Loucy (cell line): ENCODE measurements around the gene RPH3AL.

Experiments used
- H2AFZ ChIP-seq: fragments of 200-600 bp; sonication (generic); 2 replicates; pipeline ENCODE4 v1.6.0; 2016; ENCODE audit warnings: antibody characterized with exemption, mild to moderate bottlenecking, low read length, moderate library complexity
- H3F3A ChIP-seq: fragments of 200-600 bp; 2 replicates; pipeline ENCODE4 v1.6.0; 2016; ENCODE audit warnings: antibody characterized with exemption, low read depth, mild to moderate bottlenecking
- H3K27me3 ChIP-seq: fragments of 200-600 bp; sonication (generic); 2 replicates; pipeline ENCODE4 v1.6.1; 2014; ENCODE audit warnings: low read length, mild to moderate bottlenecking; ENCODE audit not compliant: insufficient read depth, poor library complexity, severe bottlenecking
- H3K36me3 ChIP-seq: fragments of 200-600 bp; sonication (generic); 2 replicates; pipeline ENCODE4 v1.6.1; 2016; ENCODE audit warnings: low read length; ENCODE audit not compliant: insufficient read depth
- H3K4me1 ChIP-seq: fragments of 200-600 bp; sonication (generic); 2 replicates; pipeline ENCODE4 v1.5.1; 2014; ENCODE audit warnings: low read length, mild to moderate bottlenecking; ENCODE audit not compliant: insufficient read depth, poor library complexity, severe bottlenecking
- H3K4me2 ChIP-seq: fragments of 200-600 bp; sonication (generic); 2 replicates; pipeline ENCODE4 v1.6.0; 2014; ENCODE audit warnings: antibody characterized with exemption, low read length, low read depth, mild to moderate bottlenecking; ENCODE audit not compliant: poor library complexity, severe bottlenecking
- H3K4me3 ChIP-seq: fragments of 200-600 bp; sonication (generic); 2 replicates; pipeline ENCODE4 v1.5.1; 2014; ENCODE audit warnings: low read length, mild to moderate bottlenecking, mixed read lengths; ENCODE audit not compliant: poor library complexity, severe bottlenecking
- H3K79me2 ChIP-seq: fragments of 200-600 bp; sonication (generic); 2 replicates; pipeline ENCODE4 v1.6.1; 2014; ENCODE audit warnings: low read length; ENCODE audit not compliant: insufficient read depth
- H3K9ac ChIP-seq: fragments of 200-600 bp; sonication (generic); 2 replicates; pipeline ENCODE4 v1.6.0; 2014; ENCODE audit warnings: mild to moderate bottlenecking, low read depth, low read length, moderate library complexity; ENCODE audit not compliant: poor library complexity, severe bottlenecking
- H3K9me2 ChIP-seq: fragments of 200-600 bp; sonication (generic); replicated peaks from 2 replicates; pipeline ENCODE4 v1.6.1; 2016; ENCODE audit warnings: low read depth, low read length, mixed read lengths
- H3K9me3 ChIP-seq: fragments of 200-600 bp; sonication (generic); 2 replicates; pipeline ENCODE4 v1.6.1; 2014; ENCODE audit warnings: mild to moderate bottlenecking, antibody characterized with exemption, low read length, low read depth; ENCODE audit not compliant: insufficient read depth
- H4K20me1 ChIP-seq: fragments of 200-600 bp; sonication (generic); 2 replicates; pipeline ENCODE4 v1.6.0; 2014; ENCODE audit warnings: antibody characterized with exemption, low read length, mild to moderate bottlenecking; ENCODE audit not compliant: insufficient read depth, poor library complexity, severe bottlenecking
- EZH2phosphoT487 ChIP-seq: fragments of 200-600 bp; IDR thresholded peaks from 2 replicates; pipeline ENCODE4 v1.6.1; 2018; ENCODE audit warnings: antibody characterized with exemption, mild to moderate bottlenecking, moderate library complexity, borderline replicate concordance
- TF ChIP-seq, protein P1 (sequence below): fragments of 200-600 bp; sonication (generic); conservative IDR thresholded peaks from 2 replicates; pipeline ENCODE4 v1.5.1; 2014; ENCODE audit warnings: mild to moderate bottlenecking, antibody characterized with exemption, low read length

RPH3AL gene

DNA sequence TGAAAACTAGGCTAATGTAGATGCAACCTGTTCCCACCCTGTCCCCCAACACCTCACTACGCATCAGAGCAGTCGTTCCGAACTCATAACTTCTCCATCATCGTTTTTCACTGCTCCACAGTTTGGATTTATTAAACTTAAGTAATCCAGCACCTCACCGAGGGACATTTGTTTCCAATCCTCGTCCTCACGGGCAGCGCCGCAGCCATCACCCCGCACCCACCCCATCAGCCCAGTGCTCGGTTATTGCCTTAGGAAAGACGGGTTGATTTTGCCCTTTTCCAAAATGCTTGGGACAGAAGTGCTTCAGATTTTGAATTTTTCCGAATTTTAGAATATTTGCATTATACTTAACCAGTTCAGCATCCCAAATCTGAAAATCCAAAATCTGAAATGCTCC, 100.2 kb downstream of the RPH3AL start:
- Histone ChIP-seq H3F3A (no peaks in the 10 kb centered on the region), H2AFZ (no peak overlapping the region), H3K4me2 (no peak overlapping the region), H3K4me1 (no peaks in the 10 kb centered on the region), H4K20me1 (no peaks in the 10 kb centered on the region), H3K9ac (no peak overlapping the region), H3K36me3 (no peaks in the 10 kb centered on the region), H3K9me3 (no peaks in the 10 kb centered on the region; the same call in 1 of the 2 replicates), H3K4me3 (no peak overlapping the region), H3K27me3 (no peaks in the 10 kb centered on the region), H3K79me2 (no peaks in the 10 kb centered on the region), H3K9me2 (no peaks in the 10 kb centered on the region)
- TF ChIP-seq, protein P1, sequence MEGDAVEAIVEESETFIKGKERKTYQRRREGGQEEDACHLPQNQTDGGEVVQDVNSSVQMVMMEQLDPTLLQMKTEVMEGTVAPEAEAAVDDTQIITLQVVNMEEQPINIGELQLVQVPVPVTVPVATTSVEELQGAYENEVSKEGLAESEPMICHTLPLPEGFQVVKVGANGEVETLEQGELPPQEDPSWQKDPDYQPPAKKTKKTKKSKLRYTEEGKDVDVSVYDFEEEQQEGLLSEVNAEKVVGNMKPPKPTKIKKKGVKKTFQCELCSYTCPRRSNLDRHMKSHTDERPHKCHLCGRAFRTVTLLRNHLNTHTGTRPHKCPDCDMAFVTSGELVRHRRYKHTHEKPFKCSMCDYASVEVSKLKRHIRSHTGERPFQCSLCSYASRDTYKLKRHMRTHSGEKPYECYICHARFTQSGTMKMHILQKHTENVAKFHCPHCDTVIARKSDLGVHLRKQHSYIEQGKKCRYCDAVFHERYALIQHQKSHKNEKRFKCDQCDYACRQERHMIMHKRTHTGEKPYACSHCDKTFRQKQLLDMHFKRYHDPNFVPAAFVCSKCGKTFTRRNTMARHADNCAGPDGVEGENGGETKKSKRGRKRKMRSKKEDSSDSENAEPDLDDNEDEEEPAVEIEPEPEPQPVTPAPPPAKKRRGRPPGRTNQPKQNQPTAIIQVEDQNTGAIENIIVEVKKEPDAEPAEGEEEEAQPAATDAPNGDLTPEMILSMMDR = no peak
- TF ChIP-seq EZH2phosphoT487 = no peak

DNA sequence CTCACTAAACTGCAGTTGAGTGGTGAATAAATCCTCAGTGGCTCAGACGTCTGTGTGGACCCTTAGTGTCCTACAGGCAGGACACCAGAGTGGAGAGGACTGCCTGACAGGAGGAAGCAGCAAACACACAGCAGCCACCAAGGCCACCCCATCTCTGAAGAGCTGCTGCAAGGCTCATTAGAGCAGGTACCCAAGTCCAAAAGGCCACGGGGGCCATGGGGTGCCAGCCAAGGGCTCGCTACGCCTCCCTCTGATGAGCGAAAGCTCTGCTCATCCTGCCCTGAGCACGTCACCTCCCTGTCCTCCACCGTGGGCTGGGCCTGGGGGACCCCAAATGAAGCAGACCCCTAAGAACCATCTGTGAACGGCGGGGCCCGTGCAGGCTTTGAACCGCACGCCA, 101.1 kb downstream of the RPH3AL start:
- Histone ChIP-seq H3F3A (no peaks in the 10 kb centered on the region), H4K20me1 (no peaks in the 10 kb centered on the region), H3K4me3 (no peak overlapping the region), H2AFZ (no peak overlapping the region), H3K9me2 (no peaks in the 10 kb centered on the region), H3K27me3 (no peaks in the 10 kb centered on the region), H3K4me2 (no peak overlapping the region), H3K9ac (no peak overlapping the region), H3K79me2 (no peaks in the 10 kb centered on the region), H3K36me3 (no peaks in the 10 kb centered on the region), H3K9me3 (no peaks in the 10 kb centered on the region; the same call in 1 of the 2 replicates), H3K4me1 (peaks cover 3% of the 10 kb centered on the region)
- TF ChIP-seq, protein P1 = no peak
- no peak for TF ChIP-seq EZH2phosphoT487

DNA sequence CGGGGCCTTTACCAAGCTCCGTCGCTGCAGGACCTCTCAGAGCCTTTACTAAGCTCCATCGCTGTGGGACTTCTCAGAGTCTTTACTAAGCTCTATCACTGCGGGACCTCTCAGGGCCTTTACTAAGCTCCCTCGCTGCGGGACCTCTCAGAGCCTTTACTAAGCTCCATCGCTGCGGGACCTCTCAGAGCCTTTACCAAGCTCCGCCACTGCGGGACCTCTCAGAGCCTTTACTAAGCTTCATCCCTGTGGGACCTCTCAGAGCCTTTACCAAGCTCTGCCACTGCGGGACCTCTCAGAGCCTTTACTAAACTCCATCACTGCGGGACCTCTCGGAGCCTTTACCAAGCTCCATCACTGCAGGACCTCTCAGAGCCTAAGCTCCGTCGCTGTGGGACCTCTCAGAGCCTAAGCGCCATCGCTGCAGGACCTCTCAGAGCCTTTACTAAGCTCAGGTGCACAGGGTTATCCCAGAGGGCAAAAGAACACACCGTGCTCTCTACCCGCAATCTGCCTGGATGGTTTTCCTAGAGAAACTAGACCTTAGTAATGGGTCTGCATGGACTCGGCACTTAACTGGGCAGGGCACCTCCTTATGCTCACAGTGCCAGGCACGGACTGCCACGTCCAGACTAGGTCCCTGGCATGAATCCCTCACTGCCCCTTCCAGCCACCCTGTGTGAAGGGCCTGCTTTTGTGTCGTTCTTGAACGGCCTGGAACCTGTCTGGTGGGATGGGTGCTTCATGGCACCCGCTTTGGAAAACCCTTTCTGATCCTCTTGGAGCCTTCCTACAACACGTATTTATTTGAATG, 101.9 kb downstream of the RPH3AL start:
- TF ChIP-seq EZH2phosphoT487 = no peak
- TF ChIP-seq, protein P1 = no peak
- no peaks in the 10 kb centered on the region for H3K9me2 ChIP-seq

More for the DNA sequence above, 101.9 kb downstream of the RPH3AL start:
- Histone ChIP-seq H3K27me3 (no peaks in the 10 kb centered on the region), H3K4me1 (peaks cover 4% of the 10 kb centered on the region), H2AFZ (no peak overlapping the region), H3F3A (no peaks in the 10 kb centered on the region), H3K36me3 (no peaks in the 10 kb centered on the region), H3K79me2 (no peaks in the 10 kb centered on the region), H4K20me1 (no peaks in the 10 kb centered on the region), H3K9me3 (no peaks in the 10 kb centered on the region; the same call in 1 of the 2 replicates), H3K4me3 (no peak overlapping the region), H3K9ac (no peak overlapping the region), H3K4me2 (no peak overlapping the region)
